Fibroblast of lung (primary cell): ENCODE data around the gene CNDP1.

Experiments used
- CTCF ChIP-seq, 2 donors: IDR thresholded peaks in 1 of 2; conservative IDR thresholded peaks in 1 of 2; 1 replicate in 1 of 2; 2 replicates in 1 of 2; pipeline ENCODE4 v1.5.1; 2011 to 2012; ENCODE audit warnings: low read length in 2 of 2, control low read depth in 1 of 2, inconsistent platforms in 1 of 2, low read depth in 1 of 2, mild to moderate bottlenecking in 1 of 2
- EZH2 ChIP-seq: IDR thresholded peaks from 2 replicates; pipeline ENCODE4 v1.5.1; 2012; ENCODE audit warnings: low read length, control low read depth, mild to moderate bottlenecking; ENCODE audit errors: missing control alignments

- TF ChIP-seq CTCF (conservative IDR thresholded peaks at IDR 0.05 in 1 of 2, IDR thresholded peaks at IDR 0.05 in 1 of 2; ENCODE audit: low read depth in 1 of 2, low read length in 2 of 2) (no peak), EZH2 (no peak)
These were observed 8.6 kb upstream of the CNDP1 start for GRCh38 chr18:74525741-74526140.
